SKM-1 treated with dmso at 0.1 percent for 144 hours (cell line): Measurements from ENCODE around the gene MSI2.
A peak's percentile ranks its signal among the peaks of the same experiment; 100 is the strongest.

Source experiments
- DNase-seq: peaks from one replicate; lab custom pipeline; 2025; ENCODE audit not compliant: unreplicated experiment; lab: John Stamatoyannopoulos, UW

Gene MSI2

DNA sequence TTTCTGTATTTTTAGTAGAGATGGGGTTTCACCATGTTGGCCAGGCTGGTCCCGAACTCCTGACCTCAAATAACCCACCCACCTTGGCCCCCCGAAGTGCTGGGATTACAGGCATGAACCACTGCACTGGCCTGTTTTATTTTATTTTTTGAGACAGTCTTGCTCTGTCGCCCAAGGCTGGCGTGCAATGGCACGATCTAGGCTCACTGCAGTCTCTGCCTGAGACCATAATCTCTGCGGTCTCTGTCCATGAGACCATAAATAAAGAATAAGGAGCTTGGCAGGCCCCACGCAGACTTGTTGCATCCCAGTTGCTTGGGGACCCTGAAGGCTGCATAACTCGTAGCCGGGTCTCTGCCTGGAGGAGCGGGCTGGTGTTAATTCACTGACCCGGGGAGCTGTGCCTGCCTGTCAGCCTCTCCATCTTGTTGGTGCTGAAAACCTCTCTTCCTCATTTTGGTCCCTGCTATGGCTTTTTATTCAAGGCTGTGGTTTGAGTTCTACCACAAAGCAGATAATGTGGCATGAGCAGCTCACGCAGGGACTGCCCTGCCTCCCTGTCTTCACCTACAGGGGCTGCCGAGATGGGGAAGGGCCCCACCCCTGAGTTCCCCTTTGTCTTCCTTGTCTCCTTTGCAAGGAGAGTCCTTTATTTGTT lies 82.1 kb downstream of the MSI2 start:
- peak; percentile 77 for DNase-seq

DNA sequence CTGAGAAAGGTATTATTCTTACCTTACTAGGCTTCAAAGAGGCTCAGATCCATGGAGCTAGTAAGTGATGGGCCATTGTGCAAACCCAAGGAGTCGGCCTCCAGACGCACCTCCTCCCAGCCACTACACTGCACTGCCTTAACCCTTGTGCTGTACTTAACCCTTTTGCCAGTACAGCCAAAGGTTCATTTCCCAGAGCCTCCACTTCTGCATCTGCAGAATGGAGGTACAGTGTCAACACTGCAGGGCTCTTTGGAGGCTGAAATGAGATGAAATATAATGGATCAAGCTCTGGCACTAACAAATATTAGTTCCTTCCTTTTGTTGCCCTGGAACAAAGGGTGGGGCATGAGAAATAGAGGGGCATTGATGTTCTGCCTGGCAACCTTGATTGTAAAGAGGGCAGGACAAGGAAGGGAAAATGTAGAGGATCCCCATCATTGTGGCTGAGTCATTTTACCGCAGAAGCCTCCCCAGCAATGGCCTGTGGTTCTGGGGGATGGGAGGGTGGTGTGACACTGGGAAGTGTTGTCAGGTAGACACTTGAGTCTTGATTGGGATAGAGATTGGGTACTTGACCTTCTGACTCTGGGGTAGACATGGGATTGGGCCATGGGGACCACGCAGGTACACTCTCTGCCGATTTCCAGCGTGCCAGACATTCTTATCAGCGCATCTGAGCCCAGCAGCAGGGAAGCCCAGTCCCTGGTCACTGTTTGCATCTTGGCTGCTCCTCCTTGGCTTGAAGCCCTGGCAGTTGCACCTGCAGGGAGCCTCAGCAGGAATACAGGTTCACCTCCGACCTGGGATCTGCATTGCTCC lies 84.0 kb downstream of the MSI2 start:
- DNase-seq: no peak

DNA sequence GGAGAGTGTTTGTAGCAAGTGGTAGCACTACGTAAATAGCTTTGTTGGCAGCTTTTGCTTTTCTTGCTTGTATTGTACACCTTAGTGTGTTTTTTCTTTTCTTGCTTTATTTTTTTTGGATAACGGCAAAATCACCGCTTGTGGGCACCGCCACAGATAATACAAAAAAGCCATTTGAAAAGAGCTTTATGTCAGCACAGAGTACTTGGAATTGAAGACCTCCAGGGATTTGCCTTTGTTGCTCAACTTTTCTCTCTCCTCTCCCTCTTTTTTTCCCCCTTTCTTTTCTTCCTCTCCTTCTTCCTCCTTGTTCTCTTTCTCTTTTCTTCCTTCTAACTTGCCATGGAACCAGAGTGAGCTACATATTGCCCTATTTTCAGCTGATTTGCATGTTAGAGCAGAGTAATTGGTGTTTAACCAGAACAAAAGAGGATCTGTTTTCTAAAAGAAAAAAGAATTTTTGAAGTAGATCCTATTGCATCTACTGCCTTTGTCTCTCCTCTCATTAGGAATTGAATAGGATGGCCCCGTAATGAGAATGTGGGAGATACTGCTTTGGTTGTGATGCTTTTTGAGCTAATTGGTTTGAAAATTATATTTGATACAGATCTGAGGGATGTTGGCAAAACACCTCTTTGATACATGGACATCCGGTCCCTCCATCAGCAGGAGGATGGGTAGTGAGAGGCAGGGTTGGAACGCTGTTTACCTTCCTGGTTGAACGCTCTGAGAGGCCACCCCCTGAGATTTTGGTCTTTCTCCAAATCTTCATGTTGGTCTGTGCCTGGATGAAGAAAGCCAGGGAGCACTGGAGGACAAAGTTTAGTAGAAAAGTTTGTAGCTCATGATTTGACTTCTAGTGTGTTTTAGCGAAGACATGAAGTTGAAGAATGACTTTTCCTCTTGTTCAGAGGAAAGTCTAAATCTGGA lies 85.6 kb downstream of the MSI2 start:
- no peak for DNase-seq

DNA sequence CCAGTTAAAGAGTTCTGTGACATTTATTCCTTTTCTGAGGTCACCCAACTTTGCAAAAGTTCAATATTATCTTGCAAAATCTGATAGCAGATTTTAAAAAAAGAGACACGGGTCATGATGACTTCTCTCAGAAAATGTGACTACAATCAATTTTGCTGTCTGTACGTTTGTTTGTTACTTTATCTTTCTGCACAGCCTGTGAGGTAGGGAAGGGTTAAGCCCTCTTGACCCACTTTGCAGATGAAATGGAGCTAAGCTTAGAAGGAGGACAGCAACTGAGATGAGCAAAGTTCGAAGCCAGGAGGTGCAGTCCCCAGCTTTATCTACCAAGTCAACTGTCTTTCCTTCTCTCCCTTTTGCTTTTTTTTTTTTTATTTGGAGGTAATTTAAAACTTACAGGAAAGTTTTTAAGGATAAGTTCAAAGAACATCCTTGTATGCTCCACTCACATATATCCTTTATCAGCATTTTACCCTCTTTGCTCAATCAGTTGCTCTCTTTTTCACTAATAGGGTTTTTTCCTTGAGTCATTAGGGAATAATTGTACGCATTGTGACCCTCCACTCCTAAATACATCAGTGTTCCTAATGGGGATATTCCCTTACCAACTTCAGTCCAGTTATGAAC lies 86.8 kb downstream of the MSI2 start:
- DNase-seq: no peak

DNA sequence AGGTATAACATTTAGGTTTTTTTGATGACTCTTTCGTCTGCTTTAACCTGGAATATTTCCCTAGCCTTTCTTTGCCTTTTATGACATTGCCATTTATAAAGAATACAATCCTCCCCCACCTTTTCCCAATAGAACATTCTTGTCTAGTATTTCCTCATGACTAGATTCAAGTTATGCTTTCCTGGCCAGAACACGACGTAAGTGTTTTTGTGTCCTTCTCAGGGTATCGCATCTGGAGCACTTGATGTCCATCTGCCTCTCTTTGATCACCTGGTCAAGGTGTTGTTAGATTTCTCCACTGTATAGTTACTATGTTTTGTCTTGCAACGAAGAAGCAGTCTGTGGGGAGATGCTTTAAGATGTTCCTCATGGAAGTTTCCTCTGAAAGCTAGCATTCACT lies 87.4 kb downstream of the MSI2 start:
- no peak for DNase-seq

DNA sequence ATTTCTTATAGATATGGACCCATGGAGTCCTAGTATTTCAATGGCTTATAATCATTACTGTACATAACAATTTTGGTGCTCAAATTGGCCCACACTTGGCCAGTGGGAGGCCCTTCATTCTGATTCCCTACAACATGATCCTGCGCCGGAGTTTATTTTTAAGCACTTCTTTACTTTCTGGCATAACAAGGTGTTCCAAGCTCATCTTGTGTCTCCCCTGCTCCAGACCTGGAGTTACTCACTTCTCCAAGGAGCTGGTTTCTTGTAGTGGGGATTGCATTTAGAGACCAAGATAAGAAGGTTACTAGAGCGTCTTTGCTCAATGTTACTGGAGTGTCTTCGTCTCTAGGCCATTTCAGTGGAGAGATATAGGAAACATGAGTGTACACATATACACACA lies 87.9 kb downstream of the MSI2 start:
- DNase-seq: no peak

DNA sequence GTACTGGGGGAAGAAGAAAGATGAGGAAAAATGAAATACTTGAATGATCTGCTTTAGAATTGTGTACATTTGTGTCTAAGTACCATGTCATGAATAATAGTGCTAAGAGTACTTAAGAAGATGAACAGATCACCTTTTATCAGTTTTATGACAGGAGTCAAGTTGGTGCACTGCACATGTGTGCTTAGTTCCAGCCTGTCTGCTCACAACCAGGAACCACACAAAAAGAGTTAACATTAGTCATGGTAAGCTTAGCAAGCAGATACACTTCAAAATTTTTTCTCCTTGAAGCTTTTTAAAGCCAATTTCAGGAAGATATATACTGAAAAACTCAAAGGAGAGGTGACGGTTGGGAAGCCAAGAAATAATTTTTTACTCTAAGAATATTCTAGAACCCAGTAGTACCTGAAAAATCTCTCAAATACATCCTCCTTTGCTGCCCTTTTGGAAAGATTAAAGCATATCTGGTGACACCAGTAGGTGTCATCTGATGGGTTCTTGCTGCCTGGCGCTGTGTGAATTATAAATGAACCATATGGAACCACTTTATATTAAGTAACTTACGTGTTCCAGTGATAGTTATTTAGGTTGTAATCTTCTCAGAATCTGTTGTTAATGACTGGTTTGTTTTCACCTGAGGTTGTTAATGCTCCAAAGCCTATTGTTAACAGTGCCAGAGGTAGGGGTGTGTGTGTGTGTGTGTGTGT lies 93.4 kb downstream of the MSI2 start:
- no peak for DNase-seq

DNA sequence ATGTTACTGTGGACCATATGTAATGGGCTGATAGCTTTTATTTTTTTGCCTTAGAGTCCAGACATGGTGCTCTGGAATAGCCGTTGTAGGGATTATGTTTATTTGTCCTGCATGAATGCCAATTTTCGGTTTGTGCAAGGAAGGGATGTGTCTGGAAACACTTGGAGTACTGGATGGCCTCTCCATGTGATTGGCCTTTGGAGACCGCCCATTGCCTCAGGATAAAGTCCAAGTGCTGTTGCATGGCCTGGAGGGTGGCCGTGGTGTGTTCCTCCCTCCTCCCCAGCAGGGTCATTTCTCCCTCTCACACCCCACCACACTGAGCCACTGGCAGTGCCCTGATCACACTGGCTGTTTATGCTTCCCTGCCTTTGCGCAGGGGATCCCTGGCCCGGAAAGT lies 93.9 kb downstream of the MSI2 start:
- no peak for DNase-seq

DNA sequence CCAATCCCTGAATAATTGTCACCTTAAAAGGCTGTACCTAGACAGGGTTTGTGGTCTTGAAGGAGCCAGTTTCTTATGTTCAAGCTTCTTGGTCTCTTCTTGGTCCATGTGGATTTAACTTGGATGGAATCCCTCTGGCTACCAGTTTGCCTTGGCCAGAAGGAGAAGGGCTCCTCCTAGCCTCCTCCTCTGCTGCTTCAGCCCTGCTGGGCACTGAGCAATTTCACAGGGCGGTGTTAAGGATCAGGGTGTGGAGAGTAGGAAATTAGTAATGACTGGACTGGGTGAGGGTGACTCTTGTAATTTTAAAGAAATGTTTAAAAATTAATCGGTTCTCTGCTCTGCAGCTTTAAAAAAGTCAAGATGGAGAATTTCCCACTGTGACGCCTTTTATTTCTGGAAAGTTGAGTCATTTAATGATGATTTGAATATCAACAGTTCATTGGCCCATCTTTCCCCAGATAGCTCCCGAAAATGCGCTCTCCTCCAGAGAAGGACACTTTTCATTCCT lies 96.4 kb downstream of the MSI2 start:
- no peak for DNase-seq

DNA sequence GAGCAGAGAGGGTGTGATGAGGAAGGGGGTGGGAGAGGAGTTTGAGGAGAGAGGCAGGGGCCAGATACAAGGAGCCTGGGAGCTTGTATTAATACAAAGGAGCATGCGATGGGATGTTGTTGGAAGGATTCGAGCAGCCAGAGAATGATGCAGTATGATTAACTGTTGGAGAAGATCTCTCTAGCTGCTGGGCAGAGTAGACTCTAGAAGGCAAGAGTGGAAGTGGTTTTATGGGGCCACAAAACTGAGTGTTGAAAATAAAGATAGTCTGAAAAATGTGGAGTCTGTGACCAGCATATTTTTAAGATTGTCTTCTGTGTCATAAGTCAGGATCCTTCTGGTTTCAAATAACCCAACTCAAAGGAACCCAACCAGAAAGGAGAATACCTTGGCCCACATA lies 98.3 kb downstream of the MSI2 start:
- DNase-seq: no peak

DNA sequence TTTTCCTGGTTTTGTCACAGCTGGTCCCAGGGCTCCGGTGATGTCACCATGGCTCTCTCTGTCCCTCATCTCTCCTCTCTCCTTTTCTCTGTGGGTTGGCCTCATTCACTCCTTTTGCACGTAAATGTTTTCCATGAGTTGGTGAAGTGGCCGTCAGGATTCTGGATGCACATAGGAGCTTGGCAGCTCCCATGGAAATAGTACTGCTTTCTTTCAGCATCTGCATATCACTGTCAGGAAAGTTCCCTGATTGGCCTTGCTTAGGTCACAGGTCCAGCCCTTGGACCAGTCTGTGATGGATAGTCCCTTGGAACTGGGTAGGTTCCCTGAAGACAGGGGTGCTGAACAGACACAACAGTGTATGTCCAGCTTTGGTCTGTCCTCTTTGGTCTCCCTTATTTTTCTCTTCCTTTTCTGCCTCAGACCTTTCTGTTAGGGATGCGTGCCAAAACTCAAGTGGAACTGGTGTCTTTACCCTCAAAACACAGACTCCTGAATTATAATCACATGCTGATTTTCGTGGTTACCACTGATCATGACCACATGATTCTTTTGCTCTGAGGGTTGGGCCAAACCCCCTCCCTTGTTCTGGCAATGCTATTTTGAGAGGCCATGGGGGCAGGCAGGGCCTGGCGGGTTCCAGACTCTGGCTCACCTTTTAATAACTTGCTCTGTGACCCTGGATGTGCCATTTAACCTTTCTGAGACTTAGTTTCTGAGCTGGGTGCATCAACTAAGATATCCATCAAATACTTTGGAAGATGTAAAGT lies 99.0 kb downstream of the MSI2 start:
- no peak for DNase-seq

DNA sequence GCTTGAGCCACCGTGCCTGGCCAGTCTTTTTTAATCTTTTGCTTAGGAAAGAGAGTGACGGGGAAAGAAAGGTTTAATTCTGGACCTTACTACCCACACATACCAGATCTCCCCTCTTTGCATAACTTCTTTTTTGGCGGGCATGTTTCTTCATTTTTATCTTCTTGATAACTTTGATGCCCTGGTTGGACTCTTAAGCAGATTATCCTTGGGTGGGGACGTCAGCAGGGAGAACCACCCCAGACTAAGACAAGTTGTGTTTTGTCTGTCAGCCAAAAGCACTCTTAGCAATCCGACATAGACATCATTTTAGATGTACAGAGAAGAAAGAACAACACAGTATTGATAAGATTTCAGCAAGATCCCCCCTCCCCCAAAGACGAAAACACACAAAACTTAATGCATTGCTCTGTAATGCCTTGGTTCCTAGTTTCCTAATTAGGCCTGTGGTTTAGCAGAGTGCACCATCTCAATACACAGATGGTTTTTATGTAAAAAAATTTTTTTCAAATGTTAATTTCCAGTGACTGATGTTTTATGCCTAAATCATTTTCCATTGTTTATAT lies 99.9 kb downstream of the MSI2 start:
- DNase-seq: no peak

DNA sequence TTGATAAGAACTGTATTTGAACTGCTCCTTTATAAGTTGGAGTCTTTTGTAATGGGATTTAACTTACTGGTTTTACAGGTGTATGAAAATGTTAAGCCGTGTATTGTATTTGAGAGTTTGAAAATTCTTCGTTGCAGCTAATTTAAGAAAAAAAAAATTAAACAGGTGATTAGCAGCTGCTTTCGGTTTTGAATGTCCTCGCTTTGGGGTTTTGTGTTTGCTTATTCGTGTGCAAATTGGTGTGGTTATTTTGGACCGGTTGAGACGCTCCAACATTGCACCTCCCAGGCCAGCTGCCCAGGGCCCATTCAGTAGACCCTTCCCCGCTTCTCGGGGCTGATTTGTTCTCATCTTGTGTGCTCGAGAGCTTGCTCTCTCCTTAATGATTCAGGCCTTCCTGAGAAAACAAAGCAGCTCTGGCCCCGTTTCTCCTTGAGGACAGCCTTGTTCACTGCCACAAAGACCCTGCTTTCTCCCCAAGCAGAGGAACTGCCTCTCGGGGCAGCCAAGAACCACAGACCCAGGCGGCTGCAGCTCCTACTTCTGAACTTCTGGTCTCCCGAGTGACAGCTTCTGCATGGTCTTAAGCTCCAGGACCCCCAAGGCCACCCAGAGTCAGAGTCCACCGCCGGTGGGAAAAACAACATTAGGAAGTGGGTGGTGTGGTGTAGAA lies 100.5 kb downstream of the MSI2 start:
- no peak for DNase-seq

DNA sequence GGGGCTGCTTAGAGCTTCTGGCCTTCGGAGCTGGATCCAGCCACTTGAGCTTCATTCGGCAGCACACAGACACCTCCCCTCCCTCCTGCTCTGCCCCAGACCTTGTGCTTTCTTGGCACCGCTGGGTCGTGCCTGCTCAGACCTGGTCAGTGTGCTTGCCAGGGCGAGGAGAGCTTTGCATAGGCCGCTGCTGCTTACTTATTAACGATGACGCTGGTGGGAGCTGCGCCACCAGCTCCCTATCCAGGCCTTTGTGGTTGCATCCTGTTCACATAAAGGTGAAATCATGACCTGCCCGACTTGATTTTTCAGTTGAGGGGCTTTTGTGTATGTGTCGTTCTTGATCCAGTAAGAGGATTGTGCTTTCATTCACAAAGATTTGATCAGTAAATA lies 101.1 kb downstream of the MSI2 start:
- no peak for DNase-seq

DNA sequence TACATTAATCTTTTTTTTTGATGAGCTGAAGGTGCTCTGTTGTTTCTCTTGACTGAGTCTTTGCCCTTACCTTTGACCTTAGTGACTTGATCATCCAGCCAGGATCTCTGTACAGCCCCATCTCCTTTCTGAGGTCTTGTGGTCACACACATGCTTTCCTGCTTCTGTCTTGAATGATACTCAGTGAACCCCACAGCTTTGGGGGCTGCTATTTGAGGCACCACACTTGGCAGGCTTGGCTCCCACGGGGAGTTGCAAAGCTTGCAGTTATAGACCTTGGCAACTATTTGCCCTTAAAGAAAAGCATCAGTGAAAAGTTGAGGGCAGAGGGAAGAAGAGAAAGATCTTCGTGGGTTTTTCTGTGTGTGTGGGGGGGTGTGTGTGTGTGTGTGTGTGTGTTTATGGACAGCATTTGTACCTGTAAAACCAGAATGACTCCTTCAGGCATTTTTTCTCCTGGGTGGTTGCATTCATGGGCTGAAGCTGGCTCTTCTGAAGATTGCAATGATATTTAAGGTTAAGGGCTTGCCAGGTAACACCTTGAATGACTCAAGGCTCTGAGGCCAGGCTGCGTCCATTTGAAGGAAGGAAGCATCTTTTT lies 101.6 kb downstream of the MSI2 start:
- DNase-seq: no peak

DNA sequence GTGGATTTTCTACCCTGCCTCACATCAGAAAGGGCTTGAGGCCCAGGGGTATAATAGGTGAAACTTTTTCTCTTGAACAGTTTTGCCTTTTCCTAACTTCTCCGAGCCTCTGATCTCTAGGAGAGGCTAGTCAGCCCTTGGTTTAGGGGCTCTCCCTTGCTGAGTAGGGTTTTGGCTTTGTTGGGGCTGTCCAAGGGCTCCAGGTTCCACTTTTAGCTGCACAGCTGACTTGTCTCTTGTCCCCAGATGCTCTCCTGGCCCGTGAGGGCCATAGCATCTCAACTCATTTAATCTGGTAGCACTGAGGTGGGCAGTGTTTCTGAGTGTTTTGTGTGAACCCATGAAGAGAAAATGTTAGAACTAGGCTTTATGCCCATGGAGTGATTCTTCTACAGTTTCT lies 103.9 kb downstream of the MSI2 start:
- no peak for DNase-seq

DNA sequence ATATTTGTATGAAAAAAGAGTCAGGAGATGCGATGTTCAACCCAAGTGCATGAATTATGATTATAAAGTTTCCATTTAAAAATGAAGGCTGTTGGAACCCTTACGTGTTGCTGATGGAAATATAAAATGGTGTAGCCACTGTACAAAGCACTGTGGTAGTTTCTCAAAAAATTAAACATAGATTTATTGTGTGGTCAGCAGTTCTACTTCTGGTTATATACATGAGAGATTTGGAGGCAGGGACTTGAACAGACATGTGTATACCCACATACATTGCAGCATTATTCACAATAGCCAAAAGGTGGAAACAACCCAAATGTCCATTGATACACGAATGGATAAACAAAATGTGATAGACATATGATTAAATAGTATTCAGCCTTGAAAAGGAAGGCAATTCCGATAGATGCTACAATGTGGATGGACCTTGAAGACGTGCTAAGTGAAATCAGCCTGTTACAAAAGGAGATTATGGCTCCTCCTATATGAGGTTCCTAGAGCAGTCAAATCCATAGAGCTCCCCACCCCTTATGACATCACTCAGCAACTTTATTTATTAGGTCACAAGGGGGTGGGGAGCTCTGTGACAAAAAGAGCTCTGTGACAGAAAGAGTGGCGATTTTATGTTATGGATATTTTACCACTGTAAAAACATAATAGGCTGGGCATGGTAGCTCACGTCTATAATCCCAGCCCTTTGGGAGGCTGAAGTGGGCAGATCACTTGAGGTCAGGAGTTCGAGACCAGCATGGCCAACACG lies 106.7 kb downstream of the MSI2 start:
- no peak for DNase-seq

DNA sequence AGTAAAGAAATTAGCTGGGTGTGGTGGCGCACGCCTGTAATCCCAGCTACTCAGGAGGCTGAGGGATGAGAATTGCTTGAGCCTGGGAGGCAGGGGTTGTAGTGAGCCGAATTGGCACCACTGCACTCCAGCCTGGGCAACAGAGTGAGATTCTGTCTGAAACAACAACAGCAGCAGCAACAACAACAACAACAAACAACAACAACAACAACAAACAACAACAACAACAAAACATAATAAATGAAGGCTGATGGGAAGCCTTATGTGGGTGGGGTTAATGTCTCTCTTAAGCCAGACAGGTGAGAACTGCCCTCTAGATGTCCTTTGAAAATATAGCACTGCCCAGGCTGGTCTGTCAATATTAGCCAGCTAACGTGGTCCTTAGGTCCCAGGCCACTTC lies 107.3 kb downstream of the MSI2 start:
- no peak for DNase-seq
